ENCODE measurements around the gene PARP1. TPM values are rescaled to one million over a fixed set of nuclear protein-coding genes. Genes with fewer than 3 reads are reported as not detected.

The PARP1 gene
- 71.0 and 80.8 TPM in 2 replicates for total RNA-seq (2012; rRNA removed)

GRCh38 chr1:226407497-226408284 lies at the start of gene PARP1:
Gene PARP1, minus strand, starts transcription at chr1:226408093. Its CDS starts 164 bp downstream, at chr1:226407929.
- Histone ChIP-seq H3K9me3 (replicated peaks; ENCODE audit: low read length) (no peaks in the 10 kb centered on the region), H3K4me1 (ENCODE audit: control insufficient read depth, insufficient read depth, low read length) (peaks cover 42% of the 10 kb centered on the region), H3K4me2 (ENCODE audit: low read length) (peak within 1 kb of the TSS; percentile 93), H3K27me3 (ENCODE audit: control insufficient read depth, insufficient read depth, low read length) (no peaks in the 10 kb centered on the region), H3K9ac (ENCODE audit: low read depth, low read length) (peak within 1 kb of the TSS; percentile 87), H3K4me3 (ENCODE audit: low read length) (peak within 1 kb of the TSS; percentile 99), H3K36me3 (ENCODE audit: insufficient read depth, low read length) (no peaks in the 10 kb centered on the region)

- no peak overlapping the region for H3K4me2 ChIP-seq (ENCODE audit: low read length)
- H3K9me3 ChIP-seq (replicated peaks; ENCODE audit: low read length) = no peaks in the 10 kb centered on the region
- no peaks in the 10 kb centered on the region for H3K36me3 ChIP-seq (ENCODE audit: insufficient read depth, low read length)
- H3K4me3 ChIP-seq (ENCODE audit: low read length) = no peak overlapping the region
- peaks cover 13% of the 10 kb centered on the region for H3K27me3 ChIP-seq (ENCODE audit: control insufficient read depth, insufficient read depth, low read length)
- H3K4me1 ChIP-seq (ENCODE audit: control insufficient read depth, insufficient read depth, low read length) = no peaks in the 10 kb centered on the region
- H3K9ac ChIP-seq (ENCODE audit: low read depth, low read length) = no peak overlapping the region
Measured at GRCh38 chr1:226457307-226457712, 49.4 kb upstream of the PARP1 start.

GRCh38 chr1:226455843-226456242 lies 48.0 kb upstream of the PARP1 start:
- Histone ChIP-seq H3K9ac (ENCODE audit: low read depth, low read length) (no peak overlapping the region), H3K4me1 (ENCODE audit: control insufficient read depth, insufficient read depth, low read length) (no peaks in the 10 kb centered on the region), H3K27me3 (ENCODE audit: control insufficient read depth, insufficient read depth, low read length) (peaks cover 14% of the 10 kb centered on the region), H3K36me3 (ENCODE audit: insufficient read depth, low read length) (no peaks in the 10 kb centered on the region), H3K9me3 (replicated peaks; ENCODE audit: low read length) (no peaks in the 10 kb centered on the region), H3K4me2 (ENCODE audit: low read length) (no peak overlapping the region), H3K4me3 (ENCODE audit: low read length) (no peak overlapping the region)

GRCh38 chr1:226454349-226454748 lies 46.5 kb upstream of the PARP1 start:
- H3K36me3 ChIP-seq (ENCODE audit: insufficient read depth, low read length) = no peaks in the 10 kb centered on the region
- H3K27me3 ChIP-seq (ENCODE audit: control insufficient read depth, insufficient read depth, low read length) = peaks cover 16% of the 10 kb centered on the region
- no peaks in the 10 kb centered on the region for H3K4me1 ChIP-seq (ENCODE audit: control insufficient read depth, insufficient read depth, low read length)
- H3K4me2 ChIP-seq (ENCODE audit: low read length) = no peak overlapping the region
- no peak overlapping the region for H3K4me3 ChIP-seq (ENCODE audit: low read length)
- H3K9me3 ChIP-seq (replicated peaks; ENCODE audit: low read length) = no peaks in the 10 kb centered on the region
- no peak overlapping the region for H3K9ac ChIP-seq (ENCODE audit: low read depth, low read length)

- Histone ChIP-seq H3K4me2 (ENCODE audit: low read length) (no peak overlapping the region), H3K4me3 (ENCODE audit: low read length) (no peak overlapping the region), H3K4me1 (ENCODE audit: control insufficient read depth, insufficient read depth, low read length) (no peaks in the 10 kb centered on the region)
Measured at GRCh38 chr1:226453015-226453704, 45.3 kb upstream of the PARP1 start.

GRCh38 chr1:226450688-226451087 lies 42.8 kb upstream of the PARP1 start:
- H3K9me3 ChIP-seq (replicated peaks; ENCODE audit: low read length) = no peaks in the 10 kb centered on the region
- no peaks in the 10 kb centered on the region for H3K36me3 ChIP-seq (ENCODE audit: insufficient read depth, low read length)
- no peak overlapping the region for H3K4me2 ChIP-seq (ENCODE audit: low read length)
- H3K4me1 ChIP-seq (ENCODE audit: control insufficient read depth, insufficient read depth, low read length) = no peaks in the 10 kb centered on the region
- H3K27me3 ChIP-seq (ENCODE audit: control insufficient read depth, insufficient read depth, low read length) = peaks cover 11% of the 10 kb centered on the region
- no peak overlapping the region for H3K4me3 ChIP-seq (ENCODE audit: low read length)
- H3K9ac ChIP-seq (ENCODE audit: low read depth, low read length) = no peak overlapping the region

More at GRCh38 chr1:226453015-226453704, 45.3 kb upstream of the PARP1 start:
- no peaks in the 10 kb centered on the region for H3K36me3 ChIP-seq (ENCODE audit: insufficient read depth, low read length)
- no peaks in the 10 kb centered on the region for H3K9me3 ChIP-seq (replicated peaks; ENCODE audit: low read length)
- H3K9ac ChIP-seq (ENCODE audit: low read depth, low read length) = no peak overlapping the region
- peaks cover 16% of the 10 kb centered on the region for H3K27me3 ChIP-seq (ENCODE audit: control insufficient read depth, insufficient read depth, low read length)

GRCh38 chr1:226449823-226450222 lies 41.9 kb upstream of the PARP1 start:
- Histone ChIP-seq H3K4me1 (ENCODE audit: control insufficient read depth, insufficient read depth, low read length) (no peaks in the 10 kb centered on the region), H3K4me3 (ENCODE audit: low read length) (no peak overlapping the region), H3K9ac (ENCODE audit: low read depth, low read length) (no peak overlapping the region), H3K27me3 (ENCODE audit: control insufficient read depth, insufficient read depth, low read length) (peaks cover 14% of the 10 kb centered on the region), H3K36me3 (ENCODE audit: insufficient read depth, low read length) (no peaks in the 10 kb centered on the region), H3K4me2 (ENCODE audit: low read length) (no peak overlapping the region), H3K9me3 (replicated peaks; ENCODE audit: low read length) (no peaks in the 10 kb centered on the region)

GRCh38 chr1:226447932-226448665 lies 40.2 kb upstream of the PARP1 start:
- Histone ChIP-seq H3K36me3 (ENCODE audit: insufficient read depth, low read length) (no peaks in the 10 kb centered on the region), H3K27me3 (ENCODE audit: control insufficient read depth, insufficient read depth, low read length) (peaks cover 19% of the 10 kb centered on the region), H3K4me2 (ENCODE audit: low read length) (no peak overlapping the region), H3K4me1 (ENCODE audit: control insufficient read depth, insufficient read depth, low read length) (no peaks in the 10 kb centered on the region), H3K9me3 (replicated peaks; ENCODE audit: low read length) (no peaks in the 10 kb centered on the region), H3K9ac (ENCODE audit: low read depth, low read length) (no peak overlapping the region), H3K4me3 (ENCODE audit: low read length) (no peak overlapping the region)

- Histone ChIP-seq H3K4me2 (ENCODE audit: low read length) (no peak overlapping the region), H3K4me3 (ENCODE audit: low read length) (no peak overlapping the region), H3K4me1 (ENCODE audit: control insufficient read depth, insufficient read depth, low read length) (no peaks in the 10 kb centered on the region), H3K36me3 (ENCODE audit: insufficient read depth, low read length) (no peaks in the 10 kb centered on the region), H3K27me3 (ENCODE audit: control insufficient read depth, insufficient read depth, low read length) (peaks cover 19% of the 10 kb centered on the region), H3K9me3 (replicated peaks; ENCODE audit: low read length) (no peaks in the 10 kb centered on the region), H3K9ac (ENCODE audit: low read depth, low read length) (no peak overlapping the region)
Measured at GRCh38 chr1:226446094-226446493, 38.2 kb upstream of the PARP1 start.

GRCh38 chr1:226444901-226445300 lies 37.0 kb upstream of the PARP1 start:
- no peak overlapping the region for H3K4me2 ChIP-seq (ENCODE audit: low read length)
- no peak overlapping the region for H3K9ac ChIP-seq (ENCODE audit: low read depth, low read length)
- H3K9me3 ChIP-seq (replicated peaks; ENCODE audit: low read length) = no peaks in the 10 kb centered on the region
- peaks cover 16% of the 10 kb centered on the region for H3K27me3 ChIP-seq (ENCODE audit: control insufficient read depth, insufficient read depth, low read length)
- H3K36me3 ChIP-seq (ENCODE audit: insufficient read depth, low read length) = no peaks in the 10 kb centered on the region
- no peak overlapping the region for H3K4me3 ChIP-seq (ENCODE audit: low read length)
- H3K4me1 ChIP-seq (ENCODE audit: control insufficient read depth, insufficient read depth, low read length) = no peaks in the 10 kb centered on the region

- Histone ChIP-seq H3K9me3 (replicated peaks; ENCODE audit: low read length) (no peaks in the 10 kb centered on the region), H3K4me3 (ENCODE audit: low read length) (no peak overlapping the region)
Measured at GRCh38 chr1:226443439-226443838, 35.5 kb upstream of the PARP1 start.

More at GRCh38 chr1:226443439-226443838, 35.5 kb upstream of the PARP1 start:
- H3K36me3 ChIP-seq (ENCODE audit: insufficient read depth, low read length) = no peaks in the 10 kb centered on the region
- no peak overlapping the region for H3K9ac ChIP-seq (ENCODE audit: low read depth, low read length)
- H3K4me1 ChIP-seq (ENCODE audit: control insufficient read depth, insufficient read depth, low read length) = no peaks in the 10 kb centered on the region
- peaks cover 16% of the 10 kb centered on the region for H3K27me3 ChIP-seq (ENCODE audit: control insufficient read depth, insufficient read depth, low read length)
- H3K4me2 ChIP-seq (ENCODE audit: low read length) = no peak overlapping the region

Data from skeletal muscle satellite cell (primary cell).